Measurements from ENCODE around the gene PRKACA. TPM values are rescaled to one million over a fixed set of nuclear protein-coding genes. Genes with fewer than 3 reads are reported as not detected.

The PRKACA gene
- total RNA-seq, 4 donors from 2014 or later = 31.5 to 56.1 (median 45.1) TPM

DNA sequence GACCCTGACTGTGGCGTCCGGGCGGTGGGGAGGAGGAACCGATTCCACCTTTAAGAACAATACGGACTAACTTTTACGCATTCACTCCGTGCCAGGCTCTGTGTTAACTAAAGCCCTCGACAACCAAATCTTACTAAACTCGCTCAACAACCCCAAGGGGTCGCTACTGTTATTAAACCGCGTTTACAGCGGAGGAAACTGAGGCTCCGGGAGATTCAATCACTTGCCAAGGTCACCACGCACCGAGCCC, 28.2 kb downstream of the PRKACA start:
- TF ChIP-seq, protein P1, sequence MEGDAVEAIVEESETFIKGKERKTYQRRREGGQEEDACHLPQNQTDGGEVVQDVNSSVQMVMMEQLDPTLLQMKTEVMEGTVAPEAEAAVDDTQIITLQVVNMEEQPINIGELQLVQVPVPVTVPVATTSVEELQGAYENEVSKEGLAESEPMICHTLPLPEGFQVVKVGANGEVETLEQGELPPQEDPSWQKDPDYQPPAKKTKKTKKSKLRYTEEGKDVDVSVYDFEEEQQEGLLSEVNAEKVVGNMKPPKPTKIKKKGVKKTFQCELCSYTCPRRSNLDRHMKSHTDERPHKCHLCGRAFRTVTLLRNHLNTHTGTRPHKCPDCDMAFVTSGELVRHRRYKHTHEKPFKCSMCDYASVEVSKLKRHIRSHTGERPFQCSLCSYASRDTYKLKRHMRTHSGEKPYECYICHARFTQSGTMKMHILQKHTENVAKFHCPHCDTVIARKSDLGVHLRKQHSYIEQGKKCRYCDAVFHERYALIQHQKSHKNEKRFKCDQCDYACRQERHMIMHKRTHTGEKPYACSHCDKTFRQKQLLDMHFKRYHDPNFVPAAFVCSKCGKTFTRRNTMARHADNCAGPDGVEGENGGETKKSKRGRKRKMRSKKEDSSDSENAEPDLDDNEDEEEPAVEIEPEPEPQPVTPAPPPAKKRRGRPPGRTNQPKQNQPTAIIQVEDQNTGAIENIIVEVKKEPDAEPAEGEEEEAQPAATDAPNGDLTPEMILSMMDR (IDR thresholded peaks at IDR 0.05) = no peak
- no peak for DNase-seq (ENCODE audit: low spot score)
- ATAC-seq (ENCODE audit: low FRiP score) = no peak

DNA sequence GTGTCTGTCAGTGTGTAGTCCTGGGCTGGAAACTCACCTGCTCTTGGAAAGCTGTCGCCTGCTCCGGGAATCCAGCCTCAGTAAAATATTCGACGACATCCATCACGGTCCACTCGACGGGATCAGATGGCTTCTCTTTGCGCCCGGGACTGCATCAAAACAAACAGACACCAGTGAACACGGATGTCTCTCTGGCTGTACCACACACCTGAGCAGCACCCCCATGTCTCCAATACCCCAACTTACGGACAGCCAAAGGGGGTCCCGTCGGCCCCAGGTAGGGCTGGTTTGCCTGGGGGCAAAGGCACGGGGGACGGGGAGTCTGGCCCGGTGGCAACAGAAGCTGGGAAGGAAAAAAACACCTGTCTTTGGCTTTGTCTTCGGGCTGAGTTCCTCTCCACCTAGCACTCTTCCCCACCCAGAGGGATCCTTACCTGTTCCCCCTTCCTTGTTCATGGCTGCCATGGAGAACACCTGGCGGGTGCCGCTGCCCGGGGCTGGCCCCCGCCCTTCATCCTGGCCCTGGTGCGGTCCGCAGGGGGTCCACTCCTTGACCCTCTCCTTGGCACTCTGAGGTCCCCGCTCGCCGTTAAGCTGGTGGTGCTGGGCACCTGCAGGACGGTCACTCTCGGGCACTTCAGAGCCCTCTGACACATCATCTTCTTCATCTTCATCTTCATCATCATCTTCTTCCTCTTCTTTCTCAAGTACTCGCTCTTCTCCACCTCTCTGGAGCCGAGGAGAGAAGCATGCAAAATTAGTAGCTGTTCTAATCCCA, 28.7 kb downstream of the PRKACA start:
- no peak for ATAC-seq (ENCODE audit: low FRiP score)
- DNase-seq (ENCODE audit: low spot score) = no peak
- TF ChIP-seq, protein P1 (IDR thresholded peaks at IDR 0.05) = no peak

DNA sequence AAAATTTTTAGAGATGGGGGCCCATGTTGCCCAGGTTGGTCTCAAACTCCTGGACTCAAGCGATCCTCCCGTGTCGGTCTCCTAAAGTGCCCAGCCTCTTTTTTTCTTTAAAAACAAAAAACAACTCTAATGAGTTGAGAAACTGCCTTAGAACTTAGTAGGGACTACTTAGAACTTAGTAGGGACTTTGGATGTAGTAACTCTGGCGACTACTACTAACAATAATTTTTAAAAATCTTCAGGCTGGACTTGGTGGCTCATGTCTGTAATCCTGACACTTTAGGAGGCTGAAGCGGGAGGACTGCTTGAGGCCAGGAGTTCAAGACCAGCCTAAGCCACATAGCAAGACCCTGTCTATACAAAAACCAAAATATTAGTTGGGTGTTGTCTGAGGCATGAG, 31.5 kb downstream of the PRKACA start:
- TF ChIP-seq, protein P1 (IDR thresholded peaks at IDR 0.05) = no peak
- ATAC-seq (ENCODE audit: low FRiP score) (no peak), DNase-seq (ENCODE audit: low spot score) (no peak)

DNA sequence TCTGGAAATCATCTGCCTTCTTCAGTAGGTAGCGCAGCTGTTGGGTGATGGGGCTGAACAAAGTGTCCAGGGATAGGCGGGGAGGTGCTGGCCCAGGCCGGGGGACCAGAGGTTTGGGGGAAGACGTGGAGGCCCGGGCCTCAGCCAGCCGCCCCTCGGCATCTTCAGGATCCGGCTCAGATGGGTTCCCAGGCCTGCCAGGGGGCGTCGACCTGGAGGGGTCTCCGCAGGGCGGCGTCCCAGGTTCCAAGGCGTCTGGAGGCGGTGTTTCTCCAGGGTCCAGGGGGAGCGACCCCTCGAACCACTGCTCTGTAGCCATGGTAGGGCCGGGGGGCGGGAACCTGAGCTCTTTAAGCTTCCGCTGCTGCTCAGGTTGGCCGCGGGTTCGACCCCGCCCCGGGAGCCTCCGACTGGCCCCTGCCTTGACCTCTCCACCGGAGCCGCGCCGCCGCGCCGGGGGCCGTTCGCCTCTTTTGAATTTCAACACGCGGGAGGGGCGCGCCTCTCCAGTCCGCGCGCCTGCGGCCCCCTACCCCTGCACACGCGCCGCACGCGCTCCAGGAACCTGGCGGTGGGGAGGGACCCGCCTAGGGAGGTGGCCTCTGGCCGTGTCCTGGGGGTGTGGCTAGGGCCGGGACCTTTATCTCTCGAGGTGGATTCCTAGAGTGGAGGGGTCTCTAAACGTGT, 32.1 kb downstream of the PRKACA start, which contains the start of gene C19orf67:
TSS of gene C19orf67 (minus strand) at position 475 of the 687 bp plus-strand sequence. CDS start at position 319, 156 bp downstream.
- no peak for ATAC-seq (ENCODE audit: low FRiP score)
- TF ChIP-seq, protein P1 (IDR thresholded peaks at IDR 0.05) = no peak
- DNase-seq (ENCODE audit: low spot score) = no peak

DNA sequence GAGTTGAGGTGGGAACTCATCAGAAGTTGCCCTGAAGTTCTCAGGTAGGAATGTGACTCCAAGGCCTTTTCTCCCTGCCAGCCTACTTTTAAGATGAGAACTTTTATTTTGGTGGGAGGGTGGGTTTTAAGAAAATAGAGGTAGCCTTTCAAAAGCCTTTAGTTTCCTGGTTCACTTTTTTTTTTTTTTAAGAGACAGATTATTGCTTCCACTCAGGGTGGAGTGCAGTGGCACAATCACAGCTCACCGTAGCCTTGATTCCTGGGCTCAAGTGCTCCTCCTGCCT, 34.9 kb downstream of the PRKACA start:
- TF ChIP-seq, protein P1 (IDR thresholded peaks at IDR 0.05) = no peak
- ATAC-seq (ENCODE audit: low FRiP score) (no peak), DNase-seq (ENCODE audit: low spot score) (no peak)

DNA sequence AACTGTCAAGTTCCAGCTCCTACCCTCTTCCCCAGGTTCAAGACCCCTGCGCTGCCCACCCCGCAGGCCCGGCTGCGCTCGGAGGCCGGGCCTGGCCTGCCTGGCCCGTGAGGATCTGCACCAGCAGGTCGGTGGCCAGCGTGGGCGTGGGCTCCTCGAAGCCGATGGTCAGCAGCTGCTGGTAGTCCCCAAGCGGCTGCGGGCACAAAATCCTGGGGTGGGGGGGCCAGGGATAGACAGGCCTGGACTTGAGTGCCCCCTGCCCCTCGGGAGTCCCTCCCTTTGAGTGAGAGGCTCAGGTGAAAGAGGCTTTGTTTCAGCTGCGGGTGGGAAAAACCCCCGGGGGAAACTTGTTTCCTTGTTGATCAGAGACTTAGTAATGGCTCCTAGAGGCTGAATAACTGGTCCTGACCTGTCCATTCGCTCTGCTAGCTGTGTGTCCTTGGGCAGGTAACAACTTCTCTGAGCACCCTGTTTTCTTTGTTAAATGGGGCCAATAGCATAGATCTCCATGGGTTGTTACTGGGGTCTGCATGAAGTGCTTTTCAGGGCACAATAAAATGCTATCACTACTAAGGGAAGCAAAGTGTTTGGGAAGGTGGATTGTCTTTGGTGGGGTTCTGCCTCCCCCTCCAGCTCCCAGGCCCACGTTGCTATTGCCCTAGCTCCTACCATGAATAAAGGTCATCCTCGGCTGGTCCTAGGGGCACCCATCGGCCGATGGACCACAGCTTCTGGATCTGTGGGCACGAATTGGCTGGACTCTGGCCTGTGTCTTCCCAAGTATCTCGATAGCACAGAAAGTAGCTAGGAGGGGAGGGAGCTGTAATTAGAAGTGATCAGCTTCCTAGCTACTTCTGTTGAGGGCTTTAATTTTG, 35.5 kb downstream of the PRKACA start:
- ATAC-seq (ENCODE audit: low FRiP score) = peak; percentile 40
- TF ChIP-seq, protein P1 (IDR thresholded peaks at IDR 0.05) = no peak
- no peak for DNase-seq (ENCODE audit: low spot score)
